IPS-NIHi11 (cell line): ENCODE results near the gene THUMPD3.
A peak's percentile ranks its signal among the peaks of the same experiment; 100 is the strongest.

Experiments
- DNase-seq: peaks from one replicate; pipeline ENCODE4 v3.0.0; 2012; ENCODE audit warnings: mixed read lengths, low spot score

Gene THUMPD3

DNA sequence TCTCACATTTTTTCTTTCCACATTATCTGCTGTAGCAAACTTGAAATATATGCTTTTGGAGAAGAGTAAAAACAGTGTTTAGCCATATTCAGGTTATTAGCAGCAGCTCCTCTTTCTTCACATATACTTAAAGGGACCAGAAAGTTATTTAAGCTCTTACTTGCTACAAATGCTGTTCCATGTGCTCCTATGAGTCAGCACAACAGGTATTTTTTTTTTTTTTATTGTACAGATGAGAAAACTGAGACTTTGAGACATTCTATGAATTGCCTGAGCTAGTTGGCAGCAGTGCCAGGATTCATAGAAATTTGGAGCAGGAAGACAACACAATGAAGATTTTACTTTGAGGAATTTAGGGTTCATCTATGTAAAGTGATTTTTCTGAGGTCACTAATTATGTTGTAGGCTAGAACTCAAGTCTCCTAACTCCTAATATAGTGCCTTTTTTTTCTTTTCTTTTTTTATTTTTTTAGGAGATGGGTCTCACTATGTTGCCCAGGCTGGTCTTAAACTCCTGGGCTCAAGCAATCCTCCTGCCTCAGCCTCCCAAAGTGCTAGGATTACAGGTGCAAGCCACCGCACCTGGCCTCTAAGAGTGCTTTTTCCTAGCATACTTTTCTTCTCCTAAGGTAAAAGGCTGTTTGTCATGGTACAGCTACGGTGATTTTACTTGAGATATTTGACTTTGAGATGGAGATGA is 58.1 kb downstream of the THUMPD3 start:
- no peak for DNase-seq

DNA sequence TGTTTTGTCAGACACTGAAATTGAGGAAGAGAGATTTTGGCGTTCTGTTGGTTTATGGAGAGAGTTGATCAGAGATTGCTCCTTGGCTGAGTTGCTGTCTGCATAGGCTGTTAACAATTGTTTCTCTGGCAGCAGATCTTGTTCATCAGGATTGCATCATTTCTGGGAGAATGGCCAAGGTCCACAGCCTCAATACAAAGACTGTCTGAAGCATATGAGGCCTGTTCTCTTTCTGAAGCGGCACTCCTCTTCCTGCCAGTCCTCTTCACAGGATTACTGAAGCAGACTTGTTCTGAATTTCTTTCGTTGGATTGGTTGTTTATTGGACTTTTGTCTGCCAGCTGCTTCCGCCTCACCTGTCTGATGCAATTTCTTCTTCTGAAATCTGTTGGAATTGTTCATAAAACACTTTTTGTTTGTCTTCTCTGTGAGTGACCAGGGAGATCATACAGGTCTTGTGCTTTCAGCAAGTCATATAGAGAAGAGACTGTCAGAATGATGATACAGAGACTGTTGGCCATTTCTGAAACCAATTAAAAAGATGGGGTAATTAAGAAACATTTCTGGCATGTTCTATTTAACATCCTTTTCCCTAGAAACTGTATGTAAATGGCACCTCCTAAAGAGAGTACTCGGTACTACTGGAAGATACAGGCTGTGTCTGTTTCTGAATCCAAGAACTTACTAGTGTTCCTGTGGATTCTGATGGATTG is 60.0 kb downstream of the THUMPD3 start:
- peak; percentile 57 for DNase-seq

DNA sequence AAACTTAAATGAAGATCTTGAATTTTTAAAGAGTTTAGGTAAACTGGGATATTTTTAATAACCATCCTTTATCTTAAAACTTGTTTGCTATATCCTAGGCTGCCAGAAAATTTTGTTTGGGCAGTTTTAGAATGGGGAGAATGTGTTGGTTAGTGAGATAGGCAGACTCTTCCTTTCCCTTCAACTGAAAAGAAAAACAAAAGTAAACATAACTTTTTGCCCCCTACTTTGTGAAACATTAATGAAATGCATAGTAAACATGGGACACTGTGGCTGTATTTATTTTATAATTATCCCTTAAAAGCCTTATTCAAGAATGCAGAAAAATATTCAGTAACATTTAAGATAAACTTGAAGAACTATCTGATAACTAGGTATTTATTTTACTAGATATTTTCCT is 65.6 kb downstream of the THUMPD3 start:
- DNase-seq: no peak

DNA sequence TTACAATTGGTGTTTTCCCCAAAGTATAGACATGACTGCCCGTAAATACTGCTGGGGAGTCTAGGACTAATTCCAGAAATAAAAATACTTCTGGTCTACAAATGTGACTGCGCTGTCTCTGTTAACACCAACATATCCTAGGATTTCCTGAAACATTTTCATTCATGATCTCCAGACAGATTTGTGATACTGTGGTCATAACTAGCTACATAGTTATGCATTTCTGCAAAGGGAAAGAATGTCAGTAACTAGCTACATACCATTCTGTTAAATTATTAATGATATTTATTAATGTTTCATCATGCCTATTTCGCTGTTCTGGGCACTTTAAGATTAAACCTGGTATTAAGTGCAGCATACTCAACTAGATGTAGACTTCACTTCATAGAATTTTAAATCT is 67.9 kb downstream of the THUMPD3 start:
- no peak for DNase-seq

DNA sequence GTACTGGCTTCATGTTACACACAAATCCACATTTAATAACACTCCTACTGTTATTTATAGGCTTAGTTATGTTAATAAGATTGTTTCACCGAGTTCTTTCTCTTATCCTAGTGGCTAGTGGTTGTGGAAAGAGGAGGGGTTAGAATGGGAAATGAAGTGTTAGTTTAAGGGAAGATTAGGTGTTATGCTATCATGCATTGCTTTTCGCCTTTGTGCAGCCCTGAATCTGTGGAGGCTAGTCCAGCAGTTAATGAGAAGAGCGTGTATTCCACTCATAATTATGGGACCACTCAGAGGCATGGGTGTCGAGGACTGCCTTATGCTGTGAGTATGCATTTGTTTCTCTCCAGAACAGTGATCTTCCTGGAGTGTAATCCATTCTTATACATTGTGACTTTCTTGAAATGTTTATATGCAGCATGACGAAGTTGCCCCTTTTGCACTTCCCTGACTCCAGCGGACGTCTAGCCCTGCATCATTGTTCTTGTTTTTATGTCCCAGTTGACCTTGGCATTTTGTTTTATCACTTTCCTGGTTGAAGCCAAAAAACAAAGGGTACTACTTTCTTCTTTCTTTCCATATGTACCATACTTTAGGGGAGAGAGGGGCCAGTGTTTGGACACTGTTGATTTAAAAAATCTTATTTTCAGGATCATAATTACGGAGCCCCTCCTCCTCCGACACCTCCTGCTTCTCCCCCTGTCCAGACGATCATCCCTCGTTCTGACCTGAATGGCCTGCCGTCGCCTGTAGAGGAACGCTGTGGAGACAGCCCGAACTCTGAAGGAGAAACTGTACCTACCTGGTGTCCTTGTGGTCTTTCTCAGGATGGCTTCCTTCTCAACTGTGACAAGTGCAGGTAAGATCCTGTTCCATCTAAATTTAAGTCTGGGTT is 71.0 kb downstream of the THUMPD3 start:
- DNase-seq: no peak

DNA sequence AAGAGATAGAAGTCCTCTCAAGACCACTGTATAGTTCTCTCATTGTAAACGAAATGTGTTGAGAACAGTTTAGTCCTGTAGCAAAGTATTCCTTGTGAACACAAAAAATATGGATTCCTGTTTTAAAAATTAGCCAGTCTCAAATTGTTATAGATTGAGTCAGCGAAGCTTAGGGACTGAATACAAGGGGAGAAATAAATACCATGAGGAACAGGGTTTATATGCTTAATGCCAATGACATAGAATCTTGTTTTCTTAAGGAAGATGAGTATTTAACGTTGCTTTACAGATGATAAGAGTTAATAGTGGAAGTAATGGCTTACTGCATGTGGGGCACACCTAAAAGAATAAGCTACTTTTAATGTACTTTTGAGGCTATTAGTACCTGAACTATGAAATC is 72.5 kb downstream of the THUMPD3 start:
- no peak for DNase-seq
